GF-D8 (cell line): ENCODE results near the gene CAGE1.
"Not testable (repeated sequence)": the region's sequence is repeated elsewhere in the genome, so short reads cannot be mapped to it uniquely, and the experiment has no call there.

Experiments used
- DNase-seq: peaks from one replicate; lab custom pipeline; 2025; lab: John Stamatoyannopoulos, UW

CAGE1 gene

DNA sequence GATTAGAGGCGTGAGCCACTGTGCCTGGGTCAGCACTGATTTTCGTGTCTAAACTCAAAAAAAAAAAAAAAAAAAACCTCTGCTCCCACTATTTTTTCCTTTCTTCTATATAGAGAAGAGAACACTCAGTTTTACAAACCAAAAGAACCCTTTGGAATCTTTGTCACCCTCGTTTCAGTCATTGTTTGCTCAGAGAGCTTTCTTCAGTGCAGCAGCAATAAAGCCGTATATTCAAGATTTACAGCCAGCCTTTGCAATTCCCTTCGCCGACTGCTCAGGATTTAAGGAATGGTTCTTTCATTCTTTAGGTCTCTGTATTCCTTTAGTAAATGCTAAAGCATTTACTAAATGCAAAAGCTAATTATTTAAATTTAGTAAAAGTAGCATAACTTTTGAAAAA lies 20.2 kb upstream of the CAGE1 start:
- no peak for DNase-seq

DNA sequence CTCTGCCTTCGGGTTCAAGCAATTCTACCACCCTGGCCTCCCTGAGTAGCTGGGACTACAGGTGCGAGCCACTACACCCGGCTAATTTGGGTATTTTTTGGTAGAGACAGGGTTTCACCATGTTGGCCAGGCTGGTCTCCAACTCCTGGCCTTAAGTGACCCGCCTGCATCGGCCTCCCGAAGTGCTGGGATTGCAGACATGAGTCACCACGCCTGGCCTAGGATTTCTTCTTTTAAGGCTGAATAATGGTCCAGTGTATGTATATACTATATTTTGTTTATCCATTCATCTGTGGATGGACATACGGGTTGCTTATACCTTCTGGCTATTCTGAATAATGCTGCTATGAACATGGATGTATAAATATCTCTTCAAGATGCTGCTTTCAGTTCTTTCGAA lies 17.2 kb upstream of the CAGE1 start:
- DNase-seq, result no peak

GRCh38 chr6:7404546-7404945 lies 15.0 kb upstream of the CAGE1 start:
- DNase-seq, result no peak

DNA sequence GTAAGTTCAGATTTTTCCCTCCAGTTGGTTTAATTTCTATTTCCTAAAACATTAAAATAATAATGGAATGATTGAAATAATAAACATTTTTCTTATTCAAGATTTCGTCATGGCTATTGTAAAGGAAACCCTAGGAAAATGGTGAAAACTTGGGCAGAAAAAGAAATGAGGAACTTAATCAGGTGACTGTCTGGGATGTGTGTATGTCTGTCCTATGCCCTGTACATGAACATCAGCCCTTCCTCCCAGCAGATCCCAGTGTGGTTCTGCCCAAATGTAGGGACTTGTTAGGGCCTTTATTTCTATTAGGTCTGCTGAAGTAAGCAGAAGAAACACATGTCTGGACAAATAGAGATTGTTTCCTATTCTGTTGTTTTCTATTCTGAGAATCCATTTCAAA lies 13.2 kb upstream of the CAGE1 start:
- no peak for DNase-seq

DNA sequence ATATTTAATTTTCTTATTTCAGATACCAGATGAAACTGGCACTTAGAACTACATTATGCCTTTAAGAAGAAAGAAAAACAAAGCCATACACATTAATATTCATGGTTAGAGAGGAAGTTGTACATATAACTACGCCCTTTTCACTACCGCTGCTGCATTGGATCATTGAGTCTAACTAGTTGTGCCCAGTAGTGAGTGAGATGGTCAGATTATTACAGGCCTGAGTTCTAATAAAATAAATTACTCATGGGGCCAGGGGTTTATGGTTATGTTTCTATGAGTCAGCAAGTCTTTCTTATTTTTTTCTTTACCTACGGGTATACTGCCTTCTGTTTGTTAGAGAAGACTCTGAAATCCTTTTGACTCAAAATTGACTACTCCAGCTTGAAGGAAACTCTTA lies 11.5 kb upstream of the CAGE1 start:
- DNase-seq, result no peak

DNA sequence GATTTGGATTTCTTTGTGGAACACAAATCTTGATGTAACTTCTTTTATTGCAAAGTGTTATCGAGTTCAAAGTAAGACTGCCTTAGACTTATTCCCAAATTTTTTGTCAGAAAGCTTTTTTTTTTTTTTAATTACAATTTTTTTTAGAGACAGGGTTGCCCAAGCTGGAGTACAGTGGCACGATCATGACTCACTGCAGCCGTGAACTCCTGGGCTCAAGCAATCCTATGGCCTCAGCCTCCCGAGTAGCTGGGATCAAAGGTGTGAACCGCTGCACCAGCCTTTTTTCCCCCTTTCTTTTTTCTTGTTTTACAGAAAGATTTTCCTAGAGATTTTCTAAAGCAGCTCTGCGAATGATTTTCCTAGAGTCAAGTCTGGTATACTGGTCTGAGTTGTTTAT lies 2.9 kb upstream of the CAGE1 start:
- DNase-seq, result no peak

- DNase-seq, result no peak
Measured at GRCh38 chr6:7391151-7391550, 1.6 kb upstream of the CAGE1 start.

GRCh38 chr6:7390226-7390878 lies 810 bp upstream of the CAGE1 start:
- DNase-seq, result no peak

DNA sequence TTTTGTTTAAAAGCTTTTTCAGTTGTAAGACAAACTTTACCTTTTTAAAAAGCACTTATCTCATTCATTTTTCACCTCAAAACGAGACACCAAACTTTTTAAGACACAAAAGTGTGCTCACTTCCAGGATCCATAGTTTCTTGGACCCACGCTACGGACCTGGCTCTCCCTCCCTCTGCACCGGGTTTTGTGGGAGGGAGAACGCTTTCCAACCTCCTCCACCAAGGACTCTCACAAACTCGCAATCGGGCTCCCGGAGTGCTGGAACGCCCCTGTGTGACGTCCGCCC lies 436 bp downstream of the CAGE1 start:
- peak; percentile 74 for DNase-seq

GRCh38 chr6:7381092-7381491 lies 8.4 kb downstream of the CAGE1 start:
- no peak for DNase-seq

DNA sequence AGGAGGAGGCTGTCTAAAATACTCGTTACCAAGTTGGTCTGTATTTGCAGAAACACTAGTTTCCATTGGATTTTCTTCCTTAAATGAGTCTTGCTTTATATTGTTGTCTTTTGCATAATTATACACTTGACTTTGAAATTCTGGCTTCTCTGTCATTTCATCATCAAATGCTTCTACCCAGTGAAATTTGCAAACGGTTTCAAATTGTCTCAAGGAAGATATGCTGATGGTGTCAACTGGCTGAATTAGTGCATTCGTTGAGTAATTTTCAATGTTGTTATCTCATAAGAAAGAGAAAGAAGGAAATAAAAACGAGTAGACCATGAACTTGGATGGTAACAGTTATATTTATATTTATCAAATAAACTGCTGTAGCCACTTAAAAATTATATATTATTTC lies 10.8 kb downstream of the CAGE1 start:
- no peak for DNase-seq

- DNase-seq, result no peak
Measured at GRCh38 chr6:7377961-7378360, 11.6 kb downstream of the CAGE1 start.

DNA sequence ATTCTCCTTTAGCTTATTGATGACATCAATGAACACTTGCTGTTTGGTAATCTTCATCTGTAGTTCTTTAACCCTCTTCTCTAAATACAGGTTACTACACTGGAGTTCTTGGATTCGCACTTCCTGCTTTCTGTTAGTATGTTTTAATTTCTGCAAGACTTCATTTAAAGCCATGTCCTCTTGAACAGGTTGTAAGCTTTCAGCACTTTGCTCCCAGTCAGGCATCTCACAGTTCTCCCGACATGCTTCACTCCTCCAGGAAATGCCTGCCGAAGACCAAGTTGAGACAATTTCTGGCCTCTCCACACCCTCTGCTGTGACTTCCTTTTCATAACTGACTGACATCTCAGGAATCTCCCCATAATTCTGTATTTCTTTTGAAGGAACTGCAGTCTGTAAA lies 15.8 kb downstream of the CAGE1 start:
- no peak for DNase-seq

DNA sequence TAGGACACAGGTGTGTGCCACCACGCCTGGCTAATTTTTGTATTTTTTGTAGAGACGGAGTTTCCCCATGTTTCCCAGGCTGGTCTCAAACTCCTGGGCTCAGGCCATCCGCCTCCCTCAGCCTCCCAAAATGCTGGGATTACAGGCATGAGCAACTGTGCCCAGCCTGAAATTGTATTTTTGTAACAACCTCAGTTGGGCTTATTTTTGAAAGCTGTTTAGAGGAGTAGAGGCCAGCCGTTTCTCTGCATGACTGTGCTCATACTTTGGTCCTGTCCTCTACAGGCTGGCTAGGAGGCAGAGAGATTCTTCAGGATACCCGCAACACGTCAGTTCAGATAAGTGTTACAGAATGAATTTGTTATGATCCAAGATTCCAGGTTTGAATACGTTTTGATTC lies 22.1 kb downstream of the CAGE1 start:
- no peak for DNase-seq

- not testable (repeated sequence) for DNase-seq
Measured at GRCh38 chr6:7351916-7352315, 37.6 kb downstream of the CAGE1 start.

DNA sequence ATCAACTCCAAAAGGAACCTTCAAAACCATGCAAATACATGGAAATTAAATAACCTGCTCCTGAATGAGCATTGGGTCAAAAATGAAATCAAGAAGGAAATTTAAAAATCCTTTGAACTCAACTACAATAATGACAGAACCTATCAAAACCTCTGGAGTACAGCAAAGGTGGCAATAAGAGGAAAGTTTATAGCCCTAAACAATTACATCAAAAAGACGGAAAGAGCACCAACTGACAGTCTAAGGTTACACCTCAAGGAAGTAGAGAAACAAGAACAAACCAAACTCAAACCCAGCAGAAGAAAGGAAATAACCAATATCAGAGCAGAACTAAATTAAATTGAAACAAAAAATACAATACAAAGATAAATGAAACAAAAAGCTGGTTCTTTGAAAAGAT lies 39.0 kb downstream of the CAGE1 start:
- DNase-seq, result not testable (repeated sequence)

DNA sequence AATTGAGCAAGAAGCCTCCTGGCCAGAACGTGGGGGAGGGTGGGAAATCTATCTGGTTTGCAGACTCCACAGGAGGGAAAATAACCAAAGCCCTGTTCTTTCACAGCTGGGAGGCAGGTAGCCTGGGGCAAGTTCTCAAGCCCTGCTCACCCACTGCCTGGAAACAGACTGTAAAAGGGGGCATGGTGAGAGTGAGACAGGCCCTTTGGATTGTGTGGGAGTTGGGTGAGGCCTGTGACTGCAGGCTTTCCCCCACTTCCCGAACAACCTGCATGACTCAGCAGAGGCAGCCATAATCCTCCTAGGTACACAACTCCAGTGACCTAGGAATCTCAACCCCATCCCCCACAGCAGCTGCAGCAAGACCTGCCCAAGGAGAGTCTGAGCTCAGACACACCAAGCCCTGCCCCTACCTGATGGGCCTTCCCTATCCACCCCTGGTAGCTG lies 42.0 kb downstream of the CAGE1 start:
- not testable (repeated sequence) for DNase-seq

GRCh38 chr6:7344773-7345450 lies 44.6 kb downstream of the CAGE1 start:
- DNase-seq, result not testable (repeated sequence)

DNA sequence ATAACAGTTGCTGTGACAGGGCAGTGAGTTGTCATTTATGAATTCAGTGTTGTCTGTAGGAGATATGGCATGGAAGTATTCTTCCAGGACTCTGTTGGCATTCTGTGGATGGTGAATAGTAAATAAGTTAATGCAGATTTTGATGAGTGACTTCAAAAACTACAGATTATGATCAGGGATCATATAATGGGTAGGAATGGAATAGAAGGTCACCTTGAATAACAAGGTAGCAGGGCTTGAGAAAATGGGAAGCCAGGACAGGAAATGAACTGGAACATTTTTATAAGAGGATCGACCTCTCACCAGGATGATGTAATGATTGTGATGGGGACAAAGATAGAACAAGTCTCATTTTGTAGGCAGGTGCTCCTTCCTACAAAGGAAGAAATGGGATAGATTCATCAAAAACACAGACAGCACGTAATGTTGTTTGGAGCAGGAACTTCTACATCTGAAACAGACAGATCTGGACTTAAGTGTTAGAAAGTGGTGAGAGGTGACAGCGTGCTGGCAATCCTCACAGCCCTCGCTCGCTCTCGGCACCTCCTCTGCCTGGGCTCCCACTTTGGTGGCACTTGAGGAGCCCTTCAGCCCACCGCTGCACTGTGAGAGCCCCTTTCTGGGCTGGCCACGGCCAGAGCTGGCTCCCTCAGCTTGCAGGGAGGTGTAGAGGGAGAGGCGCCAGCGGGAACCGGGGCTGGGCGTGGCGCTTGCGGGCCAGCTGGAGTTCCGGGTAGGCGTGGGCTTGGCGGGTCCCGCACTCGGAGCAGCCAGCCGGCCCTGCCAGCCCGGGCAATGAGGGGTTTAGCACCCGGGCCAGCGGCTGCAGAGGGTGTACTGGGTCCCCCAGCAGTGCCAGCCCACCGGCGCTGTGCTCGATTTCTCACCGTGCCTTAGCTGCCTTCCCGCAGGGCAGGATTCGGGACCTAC lies 45.7 kb downstream of the CAGE1 start:
- no peak for DNase-seq

DNA sequence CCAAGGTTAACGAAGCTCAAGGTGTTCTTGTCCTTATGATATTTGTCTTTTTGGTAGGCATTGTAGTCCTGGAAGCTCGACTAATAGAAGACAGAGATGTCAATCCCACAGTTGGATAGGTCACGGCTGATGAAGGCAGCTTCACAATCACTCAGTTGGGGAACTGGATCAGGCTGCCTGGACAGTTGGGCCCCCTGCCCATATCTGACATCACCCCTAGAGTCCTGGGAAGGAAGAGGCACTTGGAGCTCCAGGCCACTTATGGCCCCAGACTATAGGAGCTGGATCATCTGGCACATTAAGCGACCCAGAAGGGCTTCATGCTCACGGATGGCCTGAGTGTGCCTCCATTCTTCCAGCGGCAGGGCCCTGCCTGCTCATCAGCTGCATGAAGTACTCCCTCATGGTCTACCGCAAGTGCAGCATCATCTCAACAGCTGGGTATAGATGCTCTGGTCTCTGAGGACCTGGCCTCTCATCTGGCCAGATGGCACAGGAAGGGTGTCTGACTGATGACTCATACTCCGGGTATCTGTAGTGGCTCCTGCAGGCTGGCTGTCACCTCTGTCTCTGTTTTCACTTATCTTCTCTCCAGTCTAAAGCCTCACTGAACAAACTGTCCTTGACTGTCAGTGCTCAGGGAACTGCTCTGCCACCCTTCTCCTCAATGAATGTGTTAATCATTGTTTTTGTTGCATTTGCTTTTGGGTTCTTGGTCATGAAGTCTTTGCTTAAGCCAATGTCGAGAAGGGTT lies 47.4 kb downstream of the CAGE1 start:
- DNase-seq, result no peak

- DNase-seq, result no peak
Measured at GRCh38 chr6:7341271-7341670, 48.3 kb downstream of the CAGE1 start.

DNA sequence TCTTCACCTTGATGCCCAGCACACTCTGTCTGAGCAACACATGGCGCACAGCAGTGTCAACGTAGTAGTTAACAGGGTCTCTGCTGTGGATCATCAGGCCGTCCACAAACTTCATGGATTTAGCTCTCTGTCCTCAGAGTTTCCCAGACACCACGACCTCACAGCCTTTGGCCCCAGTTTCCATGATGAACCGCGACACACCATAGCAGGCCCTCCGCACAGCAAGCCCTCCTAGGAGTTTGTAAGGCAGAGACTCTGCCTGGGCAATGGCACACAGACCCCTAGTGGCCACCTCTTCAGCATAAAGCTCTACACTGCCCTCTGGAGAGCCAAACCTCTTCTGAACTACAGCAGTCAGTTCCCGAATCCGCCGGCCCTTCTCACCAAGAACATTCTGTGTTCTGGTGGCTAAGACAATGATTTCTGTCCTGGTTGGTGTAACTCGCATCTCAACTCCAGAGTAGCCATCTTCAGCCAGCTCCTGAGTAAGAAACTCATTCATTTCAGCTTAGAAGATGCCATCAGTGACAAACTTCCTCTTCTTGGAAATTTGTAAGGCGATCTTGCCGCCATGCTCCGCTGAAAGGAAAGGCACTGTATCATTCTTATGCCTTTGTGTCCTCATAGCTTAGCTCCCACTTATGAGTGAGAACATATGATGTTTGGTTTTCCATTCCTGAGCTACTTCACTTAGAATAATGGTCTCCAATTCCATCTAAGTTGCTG lies 50.4 kb downstream of the CAGE1 start:
- DNase-seq, result not testable (repeated sequence)
